ENCODE data around the gene ZRSR2. TPM values are rescaled to one million over a fixed set of nuclear protein-coding genes. Genes with fewer than 3 reads are reported as not detected.

ZRSR2 gene
- total and polyA plus RNA-seq, 2 of the 13 experiments (the other 11 are each of a cell fraction or from before 2014, with no cell fraction given) = 3.6 to 4.9 TPM

- TF ChIP-seq, protein P1, sequence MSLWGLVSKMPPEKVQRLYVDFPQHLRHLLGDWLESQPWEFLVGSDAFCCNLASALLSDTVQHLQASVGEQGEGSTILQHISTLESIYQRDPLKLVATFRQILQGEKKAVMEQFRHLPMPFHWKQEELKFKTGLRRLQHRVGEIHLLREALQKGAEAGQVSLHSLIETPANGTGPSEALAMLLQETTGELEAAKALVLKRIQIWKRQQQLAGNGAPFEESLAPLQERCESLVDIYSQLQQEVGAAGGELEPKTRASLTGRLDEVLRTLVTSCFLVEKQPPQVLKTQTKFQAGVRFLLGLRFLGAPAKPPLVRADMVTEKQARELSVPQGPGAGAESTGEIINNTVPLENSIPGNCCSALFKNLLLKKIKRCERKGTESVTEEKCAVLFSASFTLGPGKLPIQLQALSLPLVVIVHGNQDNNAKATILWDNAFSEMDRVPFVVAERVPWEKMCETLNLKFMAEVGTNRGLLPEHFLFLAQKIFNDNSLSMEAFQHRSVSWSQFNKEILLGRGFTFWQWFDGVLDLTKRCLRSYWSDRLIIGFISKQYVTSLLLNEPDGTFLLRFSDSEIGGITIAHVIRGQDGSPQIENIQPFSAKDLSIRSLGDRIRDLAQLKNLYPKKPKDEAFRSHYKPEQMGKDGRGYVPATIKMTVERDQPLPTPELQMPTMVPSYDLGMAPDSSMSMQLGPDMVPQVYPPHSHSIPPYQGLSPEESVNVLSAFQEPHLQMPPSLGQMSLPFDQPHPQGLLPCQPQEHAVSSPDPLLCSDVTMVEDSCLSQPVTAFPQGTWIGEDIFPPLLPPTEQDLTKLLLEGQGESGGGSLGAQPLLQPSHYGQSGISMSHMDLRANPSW (CRISPR knock-in tag; IDR thresholded peaks at IDR 0.05; ENCODE audit: borderline replicate concordance) = no peak
- TF ChIP-seq ZSCAN29 (CRISPR knock-in tag; conservative IDR thresholded peaks at IDR 0.05) = no peak
- no peak for TF ChIP-seq MATR3 (CRISPR knock-in tag; IDR thresholded peaks at IDR 0.05)
- TF ChIP-seq, protein P2, sequence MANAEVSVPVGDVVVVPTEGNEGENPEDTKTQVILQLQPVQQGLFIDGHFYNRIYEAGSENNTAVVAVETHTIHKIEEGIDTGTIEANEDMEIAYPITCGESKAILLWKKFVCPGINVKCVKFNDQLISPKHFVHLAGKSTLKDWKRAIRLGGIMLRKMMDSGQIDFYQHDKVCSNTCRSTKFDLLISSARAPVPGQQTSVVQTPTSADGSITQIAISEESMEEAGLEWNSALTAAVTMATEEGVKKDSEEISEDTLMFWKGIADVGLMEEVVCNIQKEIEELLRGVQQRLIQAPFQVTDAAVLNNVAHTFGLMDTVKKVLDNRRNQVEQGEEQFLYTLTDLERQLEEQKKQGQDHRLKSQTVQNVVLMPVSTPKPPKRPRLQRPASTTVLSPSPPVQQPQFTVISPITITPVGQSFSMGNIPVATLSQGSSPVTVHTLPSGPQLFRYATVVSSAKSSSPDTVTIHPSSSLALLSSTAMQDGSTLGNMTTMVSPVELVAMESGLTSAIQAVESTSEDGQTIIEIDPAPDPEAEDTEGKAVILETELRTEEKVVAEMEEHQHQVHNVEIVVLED (CRISPR knock-in tag; IDR thresholded peaks at IDR 0.05; ENCODE audit: borderline replicate concordance) = no peak
- TF ChIP-seq ATF1 (CRISPR knock-in tag; IDR thresholded peaks at IDR 0.05) = no peak
- no peak for TF ChIP-seq TAF15 (IDR thresholded peaks at IDR 0.05; ENCODE audit: low read depth, low read length, poor library complexity, severe bottlenecking)
- no peak for TF ChIP-seq KAT8 (CRISPR knock-in tag; IDR thresholded peaks at IDR 0.05)
- no peak for TF ChIP-seq KAT7 (CRISPR knock-in tag; IDR thresholded peaks at IDR 0.05; ENCODE audit: borderline replicate concordance)
- TF ChIP-seq HMGXB4 (CRISPR knock-in tag; IDR thresholded peaks at IDR 0.05; ENCODE audit: borderline replicate concordance in 1 of 2, low read depth in 1 of 2) = no peak
- no peak for TF ChIP-seq REST (IDR thresholded peaks at IDR 0.05; ENCODE audit: borderline replicate concordance in 1 of 2, low read depth in 1 of 2, low read length in 2 of 2)
Measured at GRCh38 chrX:15843960-15844359, 53.7 kb downstream of the ZRSR2 start (continued).

Data from HepG2 (cell line).